ENCODE data around the gene TMEM117. TPM values are rescaled to one million over a fixed set of nuclear protein-coding genes. Genes with fewer than 3 reads are reported as not detected.

The TMEM117 gene
- total RNA-seq, 1 donor from 2014 or later: 9.9 TPM

DNA sequence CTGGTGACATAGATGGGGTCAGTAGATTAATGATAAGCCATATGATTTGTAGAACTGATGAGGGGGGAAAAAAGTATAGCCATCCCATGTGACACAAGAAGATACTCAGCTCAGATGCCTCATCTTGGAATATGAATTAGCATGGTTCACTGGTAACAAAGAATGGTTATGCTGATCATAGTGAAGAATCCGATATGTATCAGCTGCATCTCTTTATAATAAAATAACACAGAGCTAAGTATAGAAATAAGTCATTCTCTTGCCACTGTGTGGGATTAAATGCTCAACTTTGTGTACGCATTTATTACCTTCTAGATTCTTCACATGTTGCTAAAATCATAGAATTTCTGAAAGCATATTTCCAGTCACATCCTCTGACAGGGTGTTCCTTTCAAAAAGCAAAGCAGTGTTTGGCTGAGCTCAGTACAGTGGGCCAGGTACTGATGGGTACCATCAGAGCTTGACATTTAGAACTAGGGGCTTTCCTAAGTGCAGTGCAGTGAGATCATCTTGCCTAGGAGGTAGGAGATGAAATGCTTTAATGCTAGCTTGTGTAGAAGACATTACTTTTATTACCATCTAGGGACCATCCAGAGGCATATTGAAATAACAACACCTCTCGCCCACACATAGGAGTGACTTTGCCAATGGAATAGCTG is 256.2 kb downstream of the TMEM117 start:
- H3K36me3 ChIP-seq (ENCODE audit: control insufficient read depth in 3 of 3, insufficient read depth in 3 of 3, low read length in 3 of 3): no peaks in the 10 kb centered on the region
- no peak overlapping the region for H3K27ac ChIP-seq (ENCODE audit: low read depth, low read length)
- no peaks in the 10 kb centered on the region for H3K9me3 ChIP-seq (ENCODE audit: control insufficient read depth in 3 of 3, low read length in 3 of 3)
- no peak overlapping the region for H3K4me3 ChIP-seq (ENCODE audit: low read length in 3 of 3)
- H3K4me1 ChIP-seq (ENCODE audit: control insufficient read depth in 3 of 3, insufficient read depth in 3 of 3, low read length in 3 of 3): peaks cover 2 to 4% (median 4%) of the 10 kb centered on the region in 3 donors
- H3K27me3 ChIP-seq (ENCODE audit: control insufficient read depth in 3 of 3, insufficient read depth in 3 of 3, low read length in 3 of 3): no peaks in the 10 kb centered on the region
- no peak overlapping the region for H3K9ac ChIP-seq (ENCODE audit: low read depth in 1 of 3, low read length in 3 of 3)

DNA sequence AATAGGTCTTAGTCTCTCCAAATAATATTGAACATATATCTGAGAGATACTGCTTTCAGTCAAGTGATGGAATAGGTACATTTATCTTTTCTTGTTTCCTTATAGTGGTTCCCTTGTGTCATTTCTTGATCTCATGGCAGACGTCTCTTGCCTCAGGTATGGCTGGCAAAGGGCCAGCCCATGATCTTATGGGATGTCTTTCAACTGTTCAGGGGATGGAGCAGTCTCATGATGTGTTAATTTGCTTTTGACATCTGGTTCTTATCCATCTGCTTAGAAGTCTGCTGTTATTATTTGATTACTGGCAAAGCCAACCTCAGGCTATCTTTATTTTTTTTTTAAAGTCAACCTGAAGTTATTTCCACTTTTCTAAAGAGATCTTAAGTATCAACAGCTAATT is 262.9 kb downstream of the TMEM117 start:
- H3K27ac ChIP-seq (ENCODE audit: low read depth, low read length): no peak overlapping the region

DNA sequence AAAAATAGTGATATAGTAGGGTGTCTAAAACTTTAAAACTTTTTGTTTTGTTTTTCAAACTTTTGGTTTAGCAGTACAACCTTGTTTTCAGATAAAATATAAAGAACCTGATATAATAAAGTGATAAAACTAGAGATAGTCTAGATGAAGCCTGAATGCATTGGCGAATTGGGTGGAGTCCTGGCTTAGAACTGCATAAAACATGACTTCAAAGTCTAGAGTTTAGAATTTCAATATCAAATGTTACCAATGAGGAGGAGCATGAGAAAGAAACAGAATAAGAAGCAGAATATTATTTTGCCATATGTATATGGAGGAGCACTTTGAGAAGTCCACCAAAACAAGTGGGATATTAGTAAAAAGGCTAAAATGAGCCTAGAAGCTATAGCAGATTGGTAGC is 263.6 kb downstream of the TMEM117 start:
- Histone ChIP-seq H3K4me3 (ENCODE audit: low read length in 3 of 3) (no peak overlapping the region), H3K27me3 (ENCODE audit: control insufficient read depth in 3 of 3, insufficient read depth in 3 of 3, low read length in 3 of 3) (no peaks in the 10 kb centered on the region), H3K9ac (ENCODE audit: low read depth in 1 of 3, low read length in 3 of 3) (no peak overlapping the region), H3K4me1 (ENCODE audit: control insufficient read depth in 3 of 3, insufficient read depth in 3 of 3, low read length in 3 of 3) (no peaks in the 10 kb centered on the region), H3K9me3 (ENCODE audit: control insufficient read depth in 3 of 3, low read length in 3 of 3) (no peaks in the 10 kb centered on the region), H3K36me3 (ENCODE audit: control insufficient read depth in 3 of 3, insufficient read depth in 3 of 3, low read length in 3 of 3) (no peaks in the 10 kb centered on the region), H3K27ac (ENCODE audit: low read depth, low read length) (no peak overlapping the region)

More for the DNA sequence above, 262.9 kb downstream of the TMEM117 start:
- Histone ChIP-seq H3K9ac (ENCODE audit: low read depth in 1 of 3, low read length in 3 of 3) (no peak overlapping the region), H3K9me3 (ENCODE audit: control insufficient read depth in 3 of 3, low read length in 3 of 3) (no peaks in the 10 kb centered on the region), H3K4me3 (ENCODE audit: low read length in 3 of 3) (no peak overlapping the region), H3K27me3 (ENCODE audit: control insufficient read depth in 3 of 3, insufficient read depth in 3 of 3, low read length in 3 of 3) (no peaks in the 10 kb centered on the region), H3K4me1 (ENCODE audit: control insufficient read depth in 3 of 3, insufficient read depth in 3 of 3, low read length in 3 of 3) (no peaks in the 10 kb centered on the region), H3K36me3 (ENCODE audit: control insufficient read depth in 3 of 3, insufficient read depth in 3 of 3, low read length in 3 of 3) (no peaks in the 10 kb centered on the region)

DNA sequence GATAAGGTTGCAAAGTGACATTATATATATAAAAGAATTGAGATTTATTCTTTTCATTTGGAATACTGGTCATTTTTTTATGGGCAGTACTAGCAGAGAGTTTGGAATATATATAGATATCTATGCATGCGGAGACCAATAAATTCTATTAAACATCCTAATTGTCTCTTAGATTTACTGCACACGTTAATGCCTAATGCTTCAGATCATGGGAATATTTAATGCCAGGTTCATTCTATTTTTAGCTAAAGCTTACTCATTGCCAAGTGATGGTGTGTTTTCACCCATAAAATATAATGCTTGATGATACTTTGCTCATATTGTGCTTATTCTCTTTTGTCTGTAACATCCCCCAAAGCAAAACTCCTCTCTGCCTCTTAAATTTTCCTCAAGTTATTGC is 264.4 kb downstream of the TMEM117 start:
- no peaks in the 10 kb centered on the region for H3K27me3 ChIP-seq (ENCODE audit: control insufficient read depth in 3 of 3, insufficient read depth in 3 of 3, low read length in 3 of 3)
- H3K9ac ChIP-seq (ENCODE audit: low read depth in 1 of 3, low read length in 3 of 3): no peak overlapping the region
- H3K27ac ChIP-seq (ENCODE audit: low read depth, low read length): no peak overlapping the region
- H3K4me1 ChIP-seq (ENCODE audit: control insufficient read depth in 3 of 3, insufficient read depth in 3 of 3, low read length in 3 of 3): no peaks in the 10 kb centered on the region
- H3K4me3 ChIP-seq (ENCODE audit: low read length in 3 of 3): no peak overlapping the region
- no peaks in the 10 kb centered on the region for H3K36me3 ChIP-seq (ENCODE audit: control insufficient read depth in 3 of 3, insufficient read depth in 3 of 3, low read length in 3 of 3)
- H3K9me3 ChIP-seq (ENCODE audit: control insufficient read depth in 3 of 3, low read length in 3 of 3): no peaks in the 10 kb centered on the region

DNA sequence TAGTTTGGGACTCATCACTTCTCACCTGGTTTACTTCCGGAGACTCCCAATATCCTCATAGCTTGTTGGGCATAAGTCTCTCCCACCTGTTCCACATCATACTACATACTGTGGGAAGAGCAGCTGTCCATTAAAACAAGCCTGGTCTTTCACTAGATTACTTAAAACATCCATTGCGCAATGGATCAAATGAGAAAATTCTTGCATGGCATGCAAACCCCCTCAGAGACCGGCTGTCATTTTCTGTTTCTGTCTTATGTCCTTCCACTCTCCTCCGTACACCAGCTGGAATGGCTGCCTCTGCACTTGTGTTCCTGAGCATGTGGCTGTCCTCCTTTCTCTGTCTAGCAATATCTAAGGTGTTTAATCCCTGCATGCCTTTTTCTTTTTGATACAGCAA is 265.6 kb downstream of the TMEM117 start:
- H3K4me3 ChIP-seq (ENCODE audit: low read length in 3 of 3): no peak overlapping the region

DNA sequence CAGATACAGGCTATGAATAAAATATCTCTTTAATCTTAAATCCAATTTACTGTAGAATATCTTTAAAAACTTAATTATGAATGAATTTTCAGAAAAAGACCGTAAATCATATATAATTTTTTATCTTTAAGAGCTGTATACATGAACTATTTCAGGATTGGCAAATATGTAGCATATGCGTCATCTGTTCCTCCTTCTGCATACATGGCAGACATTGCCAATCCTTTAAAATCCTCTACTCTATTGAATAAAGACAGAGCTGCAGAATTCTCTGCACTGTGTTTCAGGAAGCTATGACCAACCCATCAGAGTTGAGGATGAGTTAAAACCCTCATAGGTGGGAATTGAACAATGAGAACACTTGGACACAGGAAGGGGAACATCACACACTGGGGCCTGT is 279.0 kb downstream of the TMEM117 start:
- no peaks in the 10 kb centered on the region for H3K36me3 ChIP-seq (ENCODE audit: control insufficient read depth in 3 of 3, insufficient read depth in 3 of 3, low read length in 3 of 3)
- H3K9ac ChIP-seq (ENCODE audit: low read depth in 1 of 3, low read length in 3 of 3): no peak overlapping the region
- H3K4me1 ChIP-seq (ENCODE audit: control insufficient read depth in 3 of 3, insufficient read depth in 3 of 3, low read length in 3 of 3): no peaks in the 10 kb centered on the region
- no peak overlapping the region for H3K27ac ChIP-seq (ENCODE audit: low read depth, low read length)
- H3K9me3 ChIP-seq (ENCODE audit: control insufficient read depth in 3 of 3, low read length in 3 of 3): no peaks in the 10 kb centered on the region
- H3K27me3 ChIP-seq (ENCODE audit: control insufficient read depth in 3 of 3, insufficient read depth in 3 of 3, low read length in 3 of 3): no peaks in the 10 kb centered on the region
- H3K4me3 ChIP-seq (ENCODE audit: low read length in 3 of 3): no peak overlapping the region

More for the DNA sequence above, 265.6 kb downstream of the TMEM117 start:
- Histone ChIP-seq H3K4me1 (ENCODE audit: control insufficient read depth in 3 of 3, insufficient read depth in 3 of 3, low read length in 3 of 3) (no peaks in the 10 kb centered on the region), H3K27me3 (ENCODE audit: control insufficient read depth in 3 of 3, insufficient read depth in 3 of 3, low read length in 3 of 3) (no peaks in the 10 kb centered on the region), H3K9ac (ENCODE audit: low read depth in 1 of 3, low read length in 3 of 3) (no peak overlapping the region), H3K27ac (ENCODE audit: low read depth, low read length) (no peak overlapping the region), H3K9me3 (ENCODE audit: control insufficient read depth in 3 of 3, low read length in 3 of 3) (no peaks in the 10 kb centered on the region), H3K36me3 (ENCODE audit: control insufficient read depth in 3 of 3, insufficient read depth in 3 of 3, low read length in 3 of 3) (no peaks in the 10 kb centered on the region)

DNA sequence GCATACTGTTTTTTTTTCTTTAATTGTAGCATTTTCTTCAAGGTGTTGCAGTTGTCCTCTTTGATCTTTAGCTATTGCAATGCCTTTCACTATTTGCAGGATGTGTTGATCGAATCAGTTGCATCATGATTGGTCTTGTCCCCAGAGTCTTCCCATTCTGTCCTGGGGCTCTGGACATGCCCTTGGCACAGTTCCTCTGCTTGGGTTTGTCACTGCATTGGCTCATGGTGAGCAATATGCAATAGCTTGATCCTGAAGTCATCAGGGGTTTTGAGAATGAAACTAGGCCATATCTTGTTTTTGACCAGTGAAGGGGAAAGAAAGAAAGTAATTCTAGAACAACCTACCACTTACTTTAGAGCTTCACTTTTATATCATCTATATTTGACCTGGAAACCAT is 281.5 kb downstream of the TMEM117 start:
- Histone ChIP-seq H3K9me3 (ENCODE audit: control insufficient read depth in 3 of 3, low read length in 3 of 3) (no peaks in the 10 kb centered on the region), H3K27me3 (ENCODE audit: control insufficient read depth in 3 of 3, insufficient read depth in 3 of 3, low read length in 3 of 3) (no peaks in the 10 kb centered on the region), H3K4me1 (ENCODE audit: control insufficient read depth in 3 of 3, insufficient read depth in 3 of 3, low read length in 3 of 3) (no peaks in the 10 kb centered on the region), H3K4me3 (ENCODE audit: low read length in 3 of 3) (no peak overlapping the region), H3K36me3 (ENCODE audit: control insufficient read depth in 3 of 3, insufficient read depth in 3 of 3, low read length in 3 of 3) (no peaks in the 10 kb centered on the region), H3K27ac (ENCODE audit: low read depth, low read length) (no peak overlapping the region), H3K9ac (ENCODE audit: low read depth in 1 of 3, low read length in 3 of 3) (no peak overlapping the region)

DNA sequence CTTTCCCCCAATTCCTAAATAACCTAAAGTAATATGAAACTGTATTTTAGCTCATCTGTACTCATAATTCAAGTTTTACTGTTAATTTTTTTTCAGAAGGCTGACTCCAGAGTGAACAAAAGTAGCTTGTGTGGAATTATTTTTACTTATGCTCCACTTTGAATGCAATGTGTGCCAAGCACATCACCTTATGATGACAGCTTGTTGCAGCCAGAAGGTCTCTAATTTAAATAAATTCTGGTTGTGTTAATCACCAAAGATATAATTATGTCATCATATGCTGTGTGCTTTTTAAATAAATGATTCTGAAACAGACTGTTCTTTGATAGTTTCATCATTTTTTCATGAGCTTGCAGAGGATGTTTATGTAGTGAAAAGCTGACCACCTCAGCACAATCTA is 283.1 kb downstream of the TMEM117 start:
- H3K27me3 ChIP-seq (ENCODE audit: control insufficient read depth in 3 of 3, insufficient read depth in 3 of 3, low read length in 3 of 3): no peaks in the 10 kb centered on the region
- no peak overlapping the region for H3K9ac ChIP-seq (ENCODE audit: low read depth in 1 of 3, low read length in 3 of 3)
- H3K9me3 ChIP-seq (ENCODE audit: control insufficient read depth in 3 of 3, low read length in 3 of 3): no peaks in the 10 kb centered on the region
- H3K36me3 ChIP-seq (ENCODE audit: control insufficient read depth in 3 of 3, insufficient read depth in 3 of 3, low read length in 3 of 3): no peaks in the 10 kb centered on the region
- H3K4me3 ChIP-seq (ENCODE audit: low read length in 3 of 3): no peak overlapping the region
- H3K27ac ChIP-seq (ENCODE audit: low read depth, low read length): no peak overlapping the region
- no peaks in the 10 kb centered on the region for H3K4me1 ChIP-seq (ENCODE audit: control insufficient read depth in 3 of 3, insufficient read depth in 3 of 3, low read length in 3 of 3)

DNA sequence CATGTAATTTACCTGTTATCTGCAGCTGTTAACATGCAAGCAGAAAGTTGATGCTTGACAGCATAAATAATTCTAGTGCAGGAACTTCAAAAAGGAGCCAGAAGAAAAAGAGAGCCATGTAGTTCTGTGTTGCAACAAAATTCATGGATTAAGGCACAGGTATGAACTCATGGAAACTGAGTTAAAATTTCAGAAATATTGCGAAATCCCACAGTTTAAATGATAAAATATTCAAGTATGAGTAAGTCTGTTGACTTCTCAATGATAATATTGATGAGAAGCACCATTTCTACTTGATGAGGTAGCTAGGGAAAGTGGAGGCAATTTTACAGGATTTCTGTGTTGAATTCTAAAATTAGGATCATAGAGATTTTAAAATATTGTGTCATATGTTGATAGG is 290.9 kb downstream of the TMEM117 start:
- Histone ChIP-seq H3K36me3 (ENCODE audit: control insufficient read depth in 3 of 3, insufficient read depth in 3 of 3, low read length in 3 of 3) (no peaks in the 10 kb centered on the region), H3K4me1 (ENCODE audit: control insufficient read depth in 3 of 3, insufficient read depth in 3 of 3, low read length in 3 of 3) (no peaks in the 10 kb centered on the region), H3K4me3 (ENCODE audit: low read length in 3 of 3) (no peak overlapping the region), H3K9me3 (ENCODE audit: control insufficient read depth in 3 of 3, low read length in 3 of 3) (no peaks in the 10 kb centered on the region), H3K9ac (ENCODE audit: low read depth in 1 of 3, low read length in 3 of 3) (no peak overlapping the region), H3K27ac (ENCODE audit: low read depth, low read length) (no peak overlapping the region), H3K27me3 (ENCODE audit: control insufficient read depth in 3 of 3, insufficient read depth in 3 of 3, low read length in 3 of 3) (no peaks in the 10 kb centered on the region)

DNA sequence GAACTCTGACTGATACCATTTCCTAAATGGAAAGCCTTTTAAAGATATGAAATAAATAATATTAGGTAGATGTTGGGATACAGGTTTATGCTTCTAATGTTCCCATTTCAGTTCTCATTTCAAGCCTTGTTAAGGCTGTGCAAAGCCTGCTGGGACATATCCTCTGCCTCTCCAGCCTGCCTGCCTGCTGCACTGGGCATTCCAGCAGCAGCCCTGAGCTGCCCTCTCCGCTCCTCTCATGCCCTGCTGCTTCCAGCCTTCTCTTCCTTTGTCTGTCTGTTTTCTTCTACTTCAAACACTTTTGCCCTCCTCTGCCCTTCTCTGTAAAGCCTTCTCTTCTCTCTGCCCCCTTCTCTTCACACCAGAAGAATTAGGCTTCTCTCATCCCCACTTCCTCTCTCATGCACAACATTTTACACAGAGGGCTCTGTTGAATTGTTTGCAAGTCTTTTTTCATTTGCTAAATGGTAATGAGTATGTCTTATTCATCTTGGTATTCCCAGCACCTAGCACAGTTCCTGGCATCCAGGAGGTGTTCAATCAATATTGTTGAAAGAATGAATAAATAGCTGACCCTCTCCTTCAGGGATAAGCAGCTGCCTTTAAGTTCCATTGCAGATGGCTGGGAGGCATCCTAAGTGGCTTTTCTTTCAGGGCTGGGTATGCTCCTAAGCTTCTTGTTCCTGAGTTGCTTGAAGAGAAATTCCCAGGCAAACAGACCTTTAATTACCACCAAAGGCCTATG is 292.3 kb downstream of the TMEM117 start:
- no peak overlapping the region for H3K27ac ChIP-seq (ENCODE audit: low read depth, low read length)
- H3K36me3 ChIP-seq (ENCODE audit: control insufficient read depth in 3 of 3, insufficient read depth in 3 of 3, low read length in 3 of 3): no peaks in the 10 kb centered on the region
- no peaks in the 10 kb centered on the region for H3K4me1 ChIP-seq (ENCODE audit: control insufficient read depth in 3 of 3, insufficient read depth in 3 of 3, low read length in 3 of 3)
- no peak overlapping the region for H3K9ac ChIP-seq (ENCODE audit: low read depth in 1 of 3, low read length in 3 of 3)
- no peaks in the 10 kb centered on the region for H3K9me3 ChIP-seq (ENCODE audit: control insufficient read depth in 3 of 3, low read length in 3 of 3)
- H3K27me3 ChIP-seq (ENCODE audit: control insufficient read depth in 3 of 3, insufficient read depth in 3 of 3, low read length in 3 of 3): no peaks in the 10 kb centered on the region
- no peak overlapping the region for H3K4me3 ChIP-seq (ENCODE audit: low read length in 3 of 3)

All from skeletal muscle tissue (tissue), 4 donors.